ENCODE data around the gene ANKMY1. TPM values are rescaled to one million over a fixed set of nuclear protein-coding genes. Genes with fewer than 3 reads are reported as not detected.

ANKMY1 gene
- total RNA-seq, 4 donors from 2014 or later, result 7.0 to 12.0 (median 8.9) TPM

DNA sequence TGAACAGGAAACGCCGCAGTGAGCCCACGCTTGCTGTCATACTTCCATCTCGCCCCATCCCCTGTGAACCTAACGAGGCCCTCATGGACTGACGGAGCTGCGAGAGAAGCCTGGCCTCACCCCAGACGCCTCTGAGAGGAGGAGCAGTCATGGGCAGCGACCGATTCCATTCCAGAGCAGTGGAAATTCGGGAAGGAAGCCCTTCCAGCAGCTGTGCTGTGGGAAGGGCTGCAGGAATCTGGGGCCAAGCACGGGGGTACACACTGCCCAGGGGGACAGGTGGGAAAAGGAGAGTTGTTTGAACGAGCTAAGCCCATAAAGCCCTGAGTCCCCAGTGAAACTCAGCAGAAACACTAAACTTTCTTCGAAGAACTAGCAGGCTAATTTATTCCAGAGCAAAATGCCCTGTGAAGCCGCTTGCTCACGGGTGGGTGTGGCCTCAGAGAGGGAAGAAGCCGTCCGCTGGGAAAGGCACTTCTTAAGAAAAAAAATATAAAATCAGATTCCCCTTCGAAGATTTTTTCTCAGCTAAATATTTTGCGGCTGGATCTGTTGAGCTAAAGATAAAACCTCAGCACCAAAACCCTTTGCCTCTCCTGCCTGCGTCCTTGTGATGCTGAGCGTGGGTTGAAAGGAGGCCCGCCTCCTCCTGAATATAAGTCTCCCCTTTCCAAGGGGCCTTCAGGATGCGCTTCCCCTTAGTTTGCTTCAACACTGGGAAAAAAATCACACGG, 38.2 kb downstream of the ANKMY1 start:
- peaks cover 0 to 28% of the 10 kb centered on the region in 2 donors for H3K36me3 ChIP-seq
- 14 to 23% methylated on average over 15 to 18 of the region's 25 CpGs for WGBS, 2 donors (ENCODE audit: low coverage in 1 of 2)
- H3K9me3 ChIP-seq, result no peaks in the 10 kb centered on the region
- no peak for ATAC-seq
- peak overlapping the region in 1 of 2 donors; percentile 8 for H3K4me3 ChIP-seq
- H3K4me1 ChIP-seq, result peaks cover 0 to 18% (median 11%) of the 10 kb centered on the region in 3 donors
- no peak overlapping the region for H3K27ac ChIP-seq
- H3K27me3 ChIP-seq, result peaks cover 19% of the 10 kb centered on the region
- no peak for TF ChIP-seq POLR2A (IDR thresholded peaks at IDR 0.05)
- TF ChIP-seq, protein P1, sequence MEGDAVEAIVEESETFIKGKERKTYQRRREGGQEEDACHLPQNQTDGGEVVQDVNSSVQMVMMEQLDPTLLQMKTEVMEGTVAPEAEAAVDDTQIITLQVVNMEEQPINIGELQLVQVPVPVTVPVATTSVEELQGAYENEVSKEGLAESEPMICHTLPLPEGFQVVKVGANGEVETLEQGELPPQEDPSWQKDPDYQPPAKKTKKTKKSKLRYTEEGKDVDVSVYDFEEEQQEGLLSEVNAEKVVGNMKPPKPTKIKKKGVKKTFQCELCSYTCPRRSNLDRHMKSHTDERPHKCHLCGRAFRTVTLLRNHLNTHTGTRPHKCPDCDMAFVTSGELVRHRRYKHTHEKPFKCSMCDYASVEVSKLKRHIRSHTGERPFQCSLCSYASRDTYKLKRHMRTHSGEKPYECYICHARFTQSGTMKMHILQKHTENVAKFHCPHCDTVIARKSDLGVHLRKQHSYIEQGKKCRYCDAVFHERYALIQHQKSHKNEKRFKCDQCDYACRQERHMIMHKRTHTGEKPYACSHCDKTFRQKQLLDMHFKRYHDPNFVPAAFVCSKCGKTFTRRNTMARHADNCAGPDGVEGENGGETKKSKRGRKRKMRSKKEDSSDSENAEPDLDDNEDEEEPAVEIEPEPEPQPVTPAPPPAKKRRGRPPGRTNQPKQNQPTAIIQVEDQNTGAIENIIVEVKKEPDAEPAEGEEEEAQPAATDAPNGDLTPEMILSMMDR (IDR thresholded peaks at IDR 0.05), result no peak
- TF ChIP-seq EP300 (IDR thresholded peaks at IDR 0.05), result no peak
- TF ChIP-seq POLR2AphosphoS5 (IDR thresholded peaks at IDR 0.05), result no peak

DNA sequence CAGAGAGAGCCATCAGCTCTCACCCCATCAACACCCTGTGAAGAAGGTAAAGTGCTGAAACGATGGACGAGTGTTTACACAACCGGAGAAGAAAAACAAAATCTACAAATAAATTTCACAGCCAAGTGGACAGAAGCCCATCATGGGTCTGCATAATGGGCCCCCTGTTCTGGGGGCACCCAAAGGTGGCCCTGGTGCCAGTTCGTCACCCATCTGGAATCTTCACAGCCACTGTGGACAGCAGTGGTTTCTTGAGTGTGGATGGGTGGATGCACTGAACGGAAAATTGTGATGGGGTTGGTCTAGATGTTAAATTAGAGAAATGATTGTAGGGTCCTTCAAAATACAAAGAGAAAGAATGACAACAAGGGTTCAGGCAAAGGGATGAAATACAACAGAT, 38.8 kb downstream of the ANKMY1 start:
- ATAC-seq, result no peak
- Histone ChIP-seq H3K27me3 (peaks cover 19% of the 10 kb centered on the region), H3K9me3 (no peaks in the 10 kb centered on the region), H3K36me3 (peaks cover 0 to 23% of the 10 kb centered on the region in 2 donors), H3K4me3 (no peak overlapping the region), H3K27ac (no peak overlapping the region), H3K4me1 (peaks cover 0 to 23% (median 11%) of the 10 kb centered on the region in 3 donors)
- TF ChIP-seq POLR2A (IDR thresholded peaks at IDR 0.05) (no peak), POLR2AphosphoS5 (IDR thresholded peaks at IDR 0.05) (no peak), EP300 (IDR thresholded peaks at IDR 0.05) (no peak)
- TF ChIP-seq, protein P1 (IDR thresholded peaks at IDR 0.05), result no peak
- WGBS, 2 donors (ENCODE audit: low coverage in 1 of 2), result 80 to 82% methylated on average over 2 to 4 of the region's 5 CpGs

DNA sequence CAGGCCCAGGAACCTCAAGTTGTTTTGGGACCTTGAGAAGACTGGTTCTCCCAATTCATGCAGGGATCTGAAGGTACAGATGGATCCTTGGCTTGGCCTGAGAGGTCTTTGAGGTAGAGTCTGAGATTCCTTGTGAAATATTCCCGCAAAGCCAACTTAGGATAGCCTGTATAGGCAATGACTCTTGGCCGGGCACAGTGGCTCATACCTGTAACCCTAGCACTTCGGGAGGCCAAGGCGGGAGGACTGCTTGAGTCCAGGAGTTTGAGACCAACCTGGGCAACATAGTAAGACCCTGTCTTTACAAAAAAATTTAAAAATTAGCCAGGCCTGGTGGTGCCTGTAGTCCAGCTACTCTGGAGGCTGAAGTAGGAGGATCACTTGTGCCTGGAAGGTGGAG, 40.4 kb downstream of the ANKMY1 start:
- Histone ChIP-seq H3K4me1 (peaks cover 0 to 28% (median 11%) of the 10 kb centered on the region in 3 donors), H3K27me3 (peaks cover 19% of the 10 kb centered on the region), H3K9me3 (no peaks in the 10 kb centered on the region), H3K4me3 (no peak overlapping the region), H3K36me3 (peaks cover 0 to 13% of the 10 kb centered on the region in 2 donors), H3K27ac (no peak overlapping the region)
- TF ChIP-seq POLR2AphosphoS5 (IDR thresholded peaks at IDR 0.05) (no peak), POLR2A (IDR thresholded peaks at IDR 0.05) (no peak), EP300 (IDR thresholded peaks at IDR 0.05) (no peak)
- TF ChIP-seq, protein P1 (IDR thresholded peaks at IDR 0.05), result no peak
- ATAC-seq, result no peak
- 100% methylated on average over 3 of the region's 4 CpGs; no CpG with 5 or more reads in 1 of the 2 donors for WGBS, 2 donors (ENCODE audit: low coverage in 1 of 2)

DNA sequence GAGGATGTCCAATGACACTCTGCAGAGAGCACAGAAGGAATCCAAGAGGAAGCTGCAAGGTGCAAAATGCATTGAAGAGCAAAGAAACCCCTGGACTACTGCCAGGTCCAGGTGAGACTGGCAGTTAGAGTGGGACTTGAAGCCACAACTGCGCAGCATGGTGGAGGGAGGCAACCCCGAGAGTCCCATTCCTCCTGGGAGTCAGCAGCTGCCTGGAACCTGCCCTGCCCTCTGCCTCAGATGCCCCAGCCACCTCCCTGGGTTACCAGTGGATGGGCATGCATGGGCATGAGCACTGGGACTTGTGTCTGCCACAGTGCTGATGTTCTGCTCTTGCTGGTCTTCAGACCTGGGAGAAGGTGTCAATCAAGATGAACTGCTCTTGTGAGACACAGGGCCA, 43.2 kb downstream of the ANKMY1 start:
- 100% methylated on average over 2 of the region's 2 CpGs; no CpG with 5 or more reads in 1 of the 2 donors for WGBS, 2 donors (ENCODE audit: low coverage in 1 of 2)
- TF ChIP-seq EP300 (IDR thresholded peaks at IDR 0.05) (no peak), POLR2AphosphoS5 (IDR thresholded peaks at IDR 0.05) (no peak), POLR2A (IDR thresholded peaks at IDR 0.05) (no peak)
- TF ChIP-seq, protein P1 (IDR thresholded peaks at IDR 0.05), result no peak
- Histone ChIP-seq H3K9me3 (no peaks in the 10 kb centered on the region), H3K36me3 (peaks cover 0 to 29% of the 10 kb centered on the region in 2 donors), H3K4me1 (peaks cover 0 to 18% (median 4%) of the 10 kb centered on the region in 3 donors), H3K27me3 (peaks cover 6% of the 10 kb centered on the region), H3K4me3 (no peak overlapping the region), H3K27ac (no peak overlapping the region)
- ATAC-seq, result no peak
